K562 (cell line): ENCODE data around the gene STUM. TPM values are rescaled to one million over a fixed set of nuclear protein-coding genes. Genes with fewer than 3 reads are reported as not detected.
A peak's percentile ranks its signal among the peaks of the same experiment; 100 is the strongest.

Source experiments
- ATAC-seq: fragments of 200-7000 bp; cut with Tn5 transposase; 3 replicates; pipeline ENCODE4 v1.9.1; 2020; ENCODE audit warnings: moderate library complexity
- BruUV-seq: library from RNA; stranded (reverse); fragments of 400-500 nt; replicated peaks from 2 replicates; lab custom pipeline; 2021; lab: Mats Ljungman, UMichigan
- CTCF ChIA-PET: fragments of 300-600 bp; formaldehyde crosslinking; extraction: SDS; loops from one replicate; lab custom pipeline; 2021; ENCODE audit warnings: low intra/inter-chr PET ratio; lab: Yijun Ruan, JAX
- POLR2A ChIA-PET: fragments of 300-600, 350-650 bp; sonication (Branson Sonifier 250); formaldehyde crosslinking; extraction: SDS; loops from one replicate; lab custom pipeline; 2021; ENCODE audit warnings: antibody characterized with exemption, inconsistent platforms; lab: Yijun Ruan, JAX
- DNase-seq, 4 experiments: peaks; one replicate each; pipeline versions ENCODE4 v3.0.0 to v3.0.0-alpha.2; 2011 to 2018; ENCODE audit warnings: low spot score in 3 of 4, mixed read lengths in 3 of 4; ENCODE audit errors: extremely low read depth in 1 of 4
- FAIRE-seq: peaks from 2 replicates; lab custom pipeline; 2011; peaks lifted over from hg19 to GRCh38; lab: Jason Lieb, UNC
- H2AFZ ChIP-seq: 2 replicates; pipeline ENCODE4 v1.6.0; 2011; ENCODE audit warnings: low read depth, low read length, control low read depth, inconsistent platforms
- H3K27ac ChIP-seq: fragments of 200-600 bp; 3 replicates; pipeline ENCODE4 v1.8.0; 2011; ENCODE audit warnings: low read depth, mild to moderate bottlenecking, control low read depth, inconsistent platforms, low read length, moderate library complexity, mixed read lengths; ENCODE audit errors: extremely low read depth
- H3K27me3 ChIP-seq, 2 experiments: fragments of 300-600 bp in 1 of 2; 2 replicates in 1 of 2; 3 replicates in 1 of 2; pipeline versions ENCODE4 v1.6.0 to v1.8.0; 2011; ENCODE audit warnings: inconsistent platforms in 2 of 2, low read length in 2 of 2, mild to moderate bottlenecking in 1 of 2, mixed read lengths in 1 of 2, moderate library complexity in 1 of 2; ENCODE audit not compliant: control insufficient read depth in 2 of 2, insufficient read depth in 2 of 2
- H3K36me3 ChIP-seq: fragments of 300-600 bp; 3 replicates; pipeline ENCODE4 v1.8.0; 2011; ENCODE audit warnings: mild to moderate bottlenecking, low read length, inconsistent platforms; ENCODE audit not compliant: control insufficient read depth, insufficient read depth
- H3K4me1 ChIP-seq, 2 experiments: fragments of 200-600 bp in 1 of 2; replicated peaks in 1 of 2; 2 replicates in 1 of 2; 3 replicates in 1 of 2; pipeline versions ENCODE4 v1.5.1 to v1.8.0; 2011; ENCODE audit warnings: inconsistent platforms in 2 of 2, low read length in 2 of 2, mild to moderate bottlenecking in 1 of 2, mixed read lengths in 1 of 2, moderate library complexity in 1 of 2; ENCODE audit not compliant: control insufficient read depth in 2 of 2, insufficient read depth in 2 of 2
- H3K4me2 ChIP-seq: 2 replicates; pipeline ENCODE4 v1.6.1; 2011; ENCODE audit warnings: low read length, control low read depth, inconsistent platforms, mixed read lengths; ENCODE audit not compliant: insufficient read depth
- H3K4me3 ChIP-seq: fragments of 200-600 bp; sonication (generic), shearing (Covaris generic); 2 replicates; pipeline ENCODE4 v1.5.1; 2016; ENCODE audit warnings: control low read depth, inconsistent platforms
- H3K79me2 ChIP-seq: fragments of 200-600 bp; 3 replicates; pipeline ENCODE4 v1.8.0; 2011; ENCODE audit warnings: low read length, inconsistent platforms; ENCODE audit not compliant: control insufficient read depth, insufficient read depth
- H3K9ac ChIP-seq, 2 experiments: 2 replicates each; pipeline versions ENCODE4 v1.6.0 to v1.6.1; 2011; ENCODE audit warnings: low read depth in 2 of 2, low read length in 2 of 2, control low read depth in 1 of 2, inconsistent platforms in 1 of 2, mild to moderate bottlenecking in 1 of 2, mixed read lengths in 1 of 2; ENCODE audit not compliant: insufficient read depth in 1 of 2
- H3K9me1 ChIP-seq: one replicate; pipeline ENCODE4 v1.6.0; 2011; ENCODE audit warnings: inconsistent platforms, mild to moderate bottlenecking, low read length, moderate library complexity; ENCODE audit not compliant: control insufficient read depth, insufficient read depth
- H3K9me3 ChIP-seq: replicated peaks from 2 replicates; pipeline ENCODE4 v1.5.1; 2011; ENCODE audit warnings: low read depth, low read length, inconsistent platforms; ENCODE audit not compliant: control insufficient read depth, insufficient read depth
- H4K20me1 ChIP-seq: replicated peaks from 2 replicates; pipeline ENCODE4 v1.6.1; 2011; ENCODE audit warnings: low read length, inconsistent platforms, mixed read lengths; ENCODE audit not compliant: control insufficient read depth, insufficient read depth
- ADNP ChIP-seq: fragments of 200-800 bp; sonication (Bioruptor generic); IDR thresholded peaks from 2 replicates; pipeline ENCODE4 v1.6.1; 2016; ENCODE audit warnings: missing genetic modification characterization, missing compliant biosample characterization
- BCOR ChIP-seq: fragments of 450-650 bp; IDR thresholded peaks from 2 replicates; pipeline ENCODE4 v1.6.1; 2016
- ESRRA ChIP-seq: fragments of 450-650 bp; IDR thresholded peaks from 2 replicates; pipeline ENCODE4 v1.6.1; 2014; ENCODE audit warnings: low read depth, mild to moderate bottlenecking, moderate library complexity, borderline replicate concordance
- HIVEP1 ChIP-seq: fragments of 250-450 bp; sonication (Bioruptor Pico); IDR thresholded peaks from 2 replicates; pipeline ENCODE4 v1.4.0; 2020; ENCODE audit warnings: mild to moderate bottlenecking
- NCOA4 ChIP-seq: fragments of 450-650 bp; IDR thresholded peaks from 2 replicates; pipeline ENCODE4 v1.6.1; 2018; ENCODE audit warnings: mild to moderate bottlenecking; ENCODE audit not compliant: partially characterized antibody
- NEUROD1 ChIP-seq: fragments of 150-350 bp; IDR thresholded peaks from 2 replicates; pipeline ENCODE4 v1.6.1; 2014; ENCODE audit warnings: borderline replicate concordance, low read length, low read depth; ENCODE audit not compliant: partially characterized antibody
- RBM25 ChIP-seq: fragments of 200-400 bp; formaldehyde crosslinking; IDR thresholded peaks from 2 replicates; pipeline ENCODE4 v1.6.1; 2018; ENCODE audit warnings: low read length, low read depth, moderate library complexity; ENCODE audit not compliant: severe bottlenecking
- RCOR1 ChIP-seq, 2 experiments: IDR thresholded peaks; 2 replicates each; pipeline ENCODE4 v1.6.1; 2012; ENCODE audit warnings: low read depth in 2 of 2, low read length in 2 of 2, borderline replicate concordance in 1 of 2, improper control_type of control experiment in 1 of 2
- SMARCA5 ChIP-seq: fragments of 450-650 bp; IDR thresholded peaks from 2 replicates; pipeline ENCODE4 v1.6.1; 2016
- TAF15 ChIP-seq: fragments of 200-400 bp; formaldehyde crosslinking; IDR thresholded peaks from 2 replicates; pipeline ENCODE4 v1.6.1; 2017; ENCODE audit warnings: mild to moderate bottlenecking, low read depth, low read length, moderate library complexity
- ZHX1 ChIP-seq: fragments of 150-350 bp; conservative IDR thresholded peaks from 2 replicates; pipeline ENCODE4 v1.6.1; 2014; ENCODE audit warnings: low read length
- WGBS: fragments of 100-300 bp; shearing (Covaris generic); methylation state at CpG from one replicate; pipeline ENCODE4 v1.1.6; 2016; ENCODE audit warnings: low coverage, mixed read lengths; ENCODE audit not compliant: insufficient coverage; ENCODE audit errors: missing lambda C conversion rate; 5-methylcytosine and 5-hydroxymethylcytosine counted together
- in situ Hi-C: fragments of 300-500 bp; cut with MboI; formaldehyde crosslinking; loops from 4 replicates; pipeline ENCODE4 v1.15.0; 2018; ENCODE audit warnings: inconsistent platforms, mixed read lengths
- intact Hi-C: fragments of 100-400 bp; cut with micrococcal nuclease; formaldehyde crosslinking; loops from 2 replicates; pipeline ENCODE4 v1.14.2; 2022
- polyA plus RNA-seq, 8 experiments: library from polyadenylated mRNA; depleted of rRNA in 4 of 8; stranded (reverse) in 5 of 8; unstranded in 3 of 8; fragments of >200 nt; fragmentation: Nextera tagmentation in 2 of 8; fragmentation: Illumina TruSeq in 1 of 8; extraction: Ambion mirVana in 2 of 8; extraction: Trizol in 1 of 8; gene quantifications; 2 replicates each; pipeline versions ENCODE4 v1.2.1 to v1.2.3, GENCODE V29; 2011 to 2014; ENCODE audit warnings: inconsistent platforms in 1 of 8, missing spikeins in 1 of 8
- total RNA-seq, 7 experiments: library from RNA; depleted of rRNA in 6 of 7; stranded (reverse); fragments of >200 nt in 6 of 7; fragmentation: Illumina TruSeq in 2 of 7; extraction: Trizol in 2 of 7; gene quantifications; 2 replicates each; pipeline versions ENCODE4 v1.2.1 to v1.2.3, GENCODE V29; 2011 to 2021; ENCODE audit warnings: low replicate concordance in 1 of 7
- TF ChIP-seq, protein P1 (sequence below), 3 experiments: fragments of 200-800 bp in 1 of 3; sonication (Bioruptor generic) in 1 of 3; sonication (generic) in 1 of 3; formaldehyde crosslinking in 1 of 3; IDR thresholded peaks; 2 replicates each; pipeline versions ENCODE4 v1.6.1 to v1.8.0; 2016 to 2022; ENCODE audit warnings: mild to moderate bottlenecking in 2 of 3, missing compliant biosample characterization in 2 of 3, missing genetic modification characterization in 2 of 3, missing genetic modification reagents in 1 of 3

STUM gene
- total and polyA plus RNA-seq, 9 of the 15 experiments (the other 6 are each of a cell fraction or from before 2014, with no cell fraction given) = not detected

- intact Hi-C loops (no loop called here), in situ Hi-C loops (no loop called here)
- FAIRE-seq (no peak), ATAC-seq (no peak), DNase-seq (no peak)
- H3K27me3 ChIP-seq = peaks cover 19 to 60% of the 10 kb centered on the region in 2 experiments
- TF ChIP-seq BCOR (peak; percentile 63), RBM25 (peak; percentile 83), ESRRA (peak; percentile 67; the same call in 1 of the 2 replicates), NCOA4 (no peak), SMARCA5 (0 out of 2 replicates have a peak, but pooled peaks have one; percentile 21), ZHX1 (no peak), RCOR1 (IDR thresholded peaks at IDR 0.05; ENCODE audit: borderline replicate concordance in 1 of 2, low read depth in 2 of 2, low read length in 2 of 2) (0 out of 4 replicates have a peak, but pooled peaks of 1 of the 2 experiments have one; percentile 39), TAF15 (no peak), HIVEP1 (CRISPR knock-in tag) (no peak), NEUROD1 (no peak), ADNP (peak; percentile 68)
- TF ChIP-seq, protein P1, sequence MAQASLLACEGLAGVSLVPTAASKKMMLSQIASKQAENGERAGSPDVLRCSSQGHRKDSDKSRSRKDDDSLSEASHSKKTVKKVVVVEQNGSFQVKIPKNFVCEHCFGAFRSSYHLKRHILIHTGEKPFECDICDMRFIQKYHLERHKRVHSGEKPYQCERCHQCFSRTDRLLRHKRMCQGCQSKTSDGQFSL (CRISPR knock-in tag; IDR thresholded peaks at IDR 0.05) = no peak
- TF ChIP-seq, protein P1 (tag; IDR thresholded peaks at IDR 0.05) = no peak
- 0 out of 2 replicates have a peak, but pooled peaks cover 4% of the 10 kb centered on the region for H4K20me1 ChIP-seq
- H3K36me3 ChIP-seq = no peaks in the 10 kb centered on the region
- H3K9me3 ChIP-seq = no peaks in the 10 kb centered on the region
- no peaks in the 10 kb centered on the region for H3K79me2 ChIP-seq
- no TSS peak for BruUV-seq
- POLR2A ChIA-PET = interaction anchor here (0.5 to 1.1 kb wide), 5 partner anchors 8 to 495 kb away, joined by 3 to 6 read pairs (median 3); no protein-coding TSS in a partner anchor
- H2AFZ ChIP-seq = no peak overlapping the region
- no peak overlapping the region for H3K9ac ChIP-seq
- no peaks in the 10 kb centered on the region for H3K9me1 ChIP-seq
- CTCF ChIA-PET = no interaction called here
- no peaks in the 10 kb centered on the region for H3K4me1 ChIP-seq
- no peak overlapping the region for H3K27ac ChIP-seq
- 3% methylated on average over 6 of the region's 6 CpGs for WGBS
- H3K4me2 ChIP-seq = no peak overlapping the region
- no peak overlapping the region for H3K4me3 ChIP-seq
These were observed 20.6 kb downstream of the STUM start for GRCh38 chr1:226568975-226569741.
